ENCODE results near the gene TP53I11.

Gene TP53I11

GRCh38 chr11:44939673-44940395, 10.8 kb downstream of the TP53I11 start:
- no peak for TF ChIP-seq CTCF (IDR thresholded peaks at IDR 0.05; ENCODE audit: control extremely low read depth, extremely low read depth, low read depth, missing control alignments)
- ChIA-PET POLR2A (no interaction called here), CTCF (interaction anchor here (1.2 to 24.4 kb wide), 4 partner anchors 8 to 162 kb away, joined by 4 to 899 read pairs (median 51); no protein-coding TSS in a partner anchor)
- DNase-seq (ENCODE audit: extremely low spot score), result no peak

DNA sequence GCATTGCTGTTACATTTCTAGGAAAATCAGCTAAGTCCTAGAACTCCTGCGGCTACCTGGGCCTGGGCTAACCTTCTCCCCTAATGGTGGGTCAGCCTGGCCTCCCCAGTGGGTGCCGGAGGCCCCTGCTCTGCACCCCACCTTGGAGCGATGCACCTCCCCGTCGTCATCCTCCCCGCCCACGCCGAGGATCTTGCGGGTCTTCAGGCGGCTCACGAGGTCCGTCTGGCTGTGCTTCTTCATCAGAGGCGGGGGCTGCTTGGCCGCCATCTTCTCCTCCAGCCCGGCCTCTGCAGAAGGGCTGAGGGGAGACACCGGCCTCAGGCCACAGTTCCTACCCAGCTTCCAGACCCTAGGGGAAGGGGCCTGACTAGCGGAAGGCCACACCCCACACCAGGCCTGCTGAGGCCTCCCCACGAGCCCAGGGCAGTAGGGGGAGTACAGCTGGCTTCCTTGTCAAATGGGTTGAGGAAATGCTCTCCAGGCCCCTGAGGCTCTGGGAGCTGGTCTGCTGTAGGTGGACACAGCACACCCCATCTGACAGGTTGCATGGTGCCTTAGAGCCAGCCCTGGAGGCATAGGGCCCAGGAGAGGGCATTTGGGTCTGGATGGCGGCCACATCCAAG, 12.5 kb downstream of the TP53I11 start:
- TF ChIP-seq CTCF (IDR thresholded peaks at IDR 0.05; ENCODE audit: control extremely low read depth, extremely low read depth, low read depth, missing control alignments), result no peak
- DNase-seq (ENCODE audit: extremely low spot score), result no peak
- POLR2A ChIA-PET, result no interaction called here

DNA sequence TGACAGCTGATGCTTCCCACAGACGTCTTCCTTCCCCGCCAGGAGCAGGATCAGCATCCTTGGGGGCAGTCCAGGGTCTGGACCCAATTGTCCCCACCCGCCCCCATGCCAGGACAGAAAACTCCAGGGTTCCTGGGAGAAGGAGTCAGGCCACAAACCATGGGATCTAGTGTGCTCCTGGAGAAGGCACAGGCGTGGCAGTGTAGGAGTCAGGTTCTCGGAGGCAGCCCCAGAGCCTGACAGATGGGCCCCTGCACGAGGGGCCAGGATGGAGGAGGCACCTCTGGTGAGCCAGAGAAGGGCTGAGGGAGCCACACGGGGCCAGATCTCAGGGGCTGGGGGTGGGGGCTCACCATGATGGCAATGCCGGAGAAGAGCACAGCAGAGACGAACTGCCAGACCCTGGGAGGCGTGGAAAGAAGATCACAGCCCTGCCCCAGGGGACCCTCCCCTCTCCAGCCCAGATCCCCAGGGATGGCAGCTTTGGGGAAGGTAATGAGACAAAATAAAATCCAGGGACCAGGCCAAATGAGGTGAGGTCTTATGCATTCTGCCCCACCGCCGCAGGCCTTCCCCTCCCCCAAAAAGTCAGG, 13.6 kb downstream of the TP53I11 start:
- ChIA-PET POLR2A (no interaction called here), CTCF (interaction anchor here (1.0 to 24.4 kb wide), 41 partner anchors 9 to 842 kb away, joined by 3 to 899 read pairs (median 5); partner anchors contain the start of gene EXT2)
- no peak for DNase-seq (ENCODE audit: extremely low spot score)
- TF ChIP-seq CTCF (IDR thresholded peaks at IDR 0.05; ENCODE audit: control extremely low read depth, extremely low read depth, low read depth, missing control alignments), result no peak

More for the DNA sequence above, 12.5 kb downstream of the TP53I11 start:
- CTCF ChIA-PET, result interaction anchor here (1.1 to 24.4 kb wide), 6 partner anchors 8 to 393 kb away, joined by 3 to 899 read pairs (median 29); no protein-coding TSS in a partner anchor

DNA sequence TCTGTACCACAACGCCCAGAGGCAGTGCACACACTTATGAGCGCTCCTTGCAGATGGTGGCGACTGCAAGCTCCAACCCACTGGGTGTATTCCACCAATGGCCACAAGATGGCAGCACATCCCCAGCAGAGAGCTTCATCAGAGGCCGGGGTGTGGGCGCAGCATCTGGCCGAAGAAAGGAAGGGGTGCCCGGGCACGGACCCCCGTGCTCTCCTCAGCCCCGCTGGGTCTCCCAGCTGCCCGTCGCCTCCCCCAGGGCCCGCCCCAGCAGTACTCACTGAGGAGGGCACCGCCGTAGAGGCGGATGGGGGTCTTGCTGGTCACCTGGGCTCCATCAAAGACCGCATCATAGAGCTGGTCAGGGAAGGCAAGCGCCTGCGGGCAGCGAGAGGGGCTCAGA, 14.2 kb downstream of the TP53I11 start:
- CTCF ChIA-PET, result interaction anchor here (0.6 to 24.4 kb wide), 45 partner anchors 9 to 841 kb away, joined by 3 to 899 read pairs (median 5); partner anchors contain the start of gene EXT2
- peak; percentile 96 for TF ChIP-seq CTCF (IDR thresholded peaks at IDR 0.05; ENCODE audit: control extremely low read depth, extremely low read depth, low read depth, missing control alignments)
- peak; percentile 83 for DNase-seq (ENCODE audit: extremely low spot score)
- POLR2A ChIA-PET, result no interaction called here

- TF ChIP-seq CTCF (IDR thresholded peaks at IDR 0.05; ENCODE audit: control extremely low read depth, extremely low read depth, low read depth, missing control alignments), result no peak
- DNase-seq (ENCODE audit: extremely low spot score), result no peak
- ChIA-PET POLR2A (no interaction called here), CTCF (interaction anchor here (3.4 to 24.4 kb wide), 3 partner anchors 7 to 167 kb away, joined by 14 to 899 read pairs (median 92); no protein-coding TSS in a partner anchor)
Observed at GRCh38 chr11:44934735-44935250, 15.9 kb downstream of the TP53I11 start.

DNA sequence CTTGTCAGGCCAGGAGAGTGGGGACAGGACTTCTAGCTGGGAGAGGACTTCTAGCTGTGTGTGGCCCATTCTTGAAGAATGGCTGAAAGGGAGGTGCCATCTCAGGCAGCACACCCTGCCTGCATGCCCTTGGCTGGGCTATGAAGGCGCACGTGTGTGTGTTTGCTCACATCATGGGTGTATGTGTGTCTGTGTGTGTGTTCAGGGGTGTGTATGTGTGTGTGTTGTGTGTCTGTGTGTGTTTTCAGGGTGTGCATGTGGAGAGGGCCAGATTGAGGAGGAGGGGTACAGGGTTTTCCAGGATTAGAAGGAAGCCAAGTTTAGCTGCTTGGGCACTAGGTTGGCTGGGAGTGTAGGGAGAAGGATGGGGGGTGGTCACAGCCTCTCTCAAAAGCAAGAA, 16.6 kb downstream of the TP53I11 start:
- no peak for TF ChIP-seq CTCF (IDR thresholded peaks at IDR 0.05; ENCODE audit: control extremely low read depth, extremely low read depth, low read depth, missing control alignments)
- POLR2A ChIA-PET, result no interaction called here
- CTCF ChIA-PET, result interaction anchor here (1.0 to 24.4 kb wide), 3 partner anchors 23 to 168 kb away, joined by 5 to 899 read pairs (median 14); no protein-coding TSS in a partner anchor
- DNase-seq (ENCODE audit: extremely low spot score), result no peak

Measured in GM10248 (cell line).